H1 (cell line): ENCODE measurements around the gene TMTC2. TPM values are rescaled to one million over a fixed set of nuclear protein-coding genes. Genes with fewer than 3 reads are reported as not detected.
"Not testable (repeated sequence)": the region's sequence is repeated elsewhere in the genome, so short reads cannot be mapped to it uniquely, and the experiment has no call there.

ENCODE experiments used
- CTCF ChIA-PET: fragments of 300-600 bp; sonication (Branson Sonifier 250); formaldehyde crosslinking; loops from one replicate; lab custom pipeline; 2021; ENCODE audit not compliant: partially characterized antibody; lab: Charles Lee
- POLR2A ChIA-PET: fragments of 300-600 bp; sonication (Branson Sonifier 250); formaldehyde crosslinking; loops from one replicate; lab custom pipeline; 2021; ENCODE audit warnings: inconsistent platforms; ENCODE audit not compliant: partially characterized antibody; lab: Charles Lee
- DNase-seq, 2 experiments: peaks; one replicate each; pipeline versions ENCODE4 v3.0.0 to v3.0.0-alpha.2; 2010 to 2022; ENCODE audit warnings: low spot score in 2 of 2, low read depth in 1 of 2, mixed read lengths in 1 of 2
- FAIRE-seq: peaks from 2 replicates; lab custom pipeline; 2011; peaks lifted over from hg19 to GRCh38; lab: Jason Lieb, UNC
- H2AFZ ChIP-seq: 2 replicates; pipeline ENCODE4 v1.8.1; 2012; ENCODE audit warnings: low read length, inconsistent platforms
- H2AK5ac ChIP-seq: 2 replicates; pipeline ENCODE4 v1.6.1; 2013; ENCODE audit warnings: low read depth, low read length
- H2BK120ac ChIP-seq: replicated peaks from 2 replicates; pipeline ENCODE3; 2013; ENCODE audit warnings: low read depth, low read length, inconsistent platforms
- H2BK12ac ChIP-seq: 2 replicates; pipeline ENCODE4 v1.6.1; 2013; ENCODE audit warnings: low read depth, low read length
- H2BK15ac ChIP-seq: 2 replicates; pipeline ENCODE4 v1.6.1; 2013; ENCODE audit warnings: low read length
- H2BK20ac ChIP-seq: 2 replicates; pipeline ENCODE4 v1.6.1; 2013; ENCODE audit warnings: low read length
- H2BK5ac ChIP-seq: 2 replicates; pipeline ENCODE4 v1.6.1; 2013; ENCODE audit warnings: low read depth, low read length
- H3K14ac ChIP-seq: 2 replicates; pipeline ENCODE4 v1.6.1; 2013; ENCODE audit warnings: inconsistent platforms; ENCODE audit not compliant: insufficient read length
- H3K18ac ChIP-seq: 2 replicates; pipeline ENCODE4 v1.6.1; 2013; ENCODE audit warnings: low read length; ENCODE audit errors: extremely low read depth
- H3K23ac ChIP-seq: 2 replicates; pipeline ENCODE4 v1.6.1; 2013; ENCODE audit warnings: inconsistent platforms; ENCODE audit not compliant: insufficient read length
- H3K23me2 ChIP-seq: 2 replicates; pipeline ENCODE4 v1.6.1; 2013; ENCODE audit warnings: low read depth, low read length
- H3K27ac ChIP-seq: 2 replicates; pipeline ENCODE4 v1.6.1; 2011; ENCODE audit warnings: low read depth, low read length, inconsistent platforms
- H3K27me3 ChIP-seq, 4 experiments: replicated peaks in 1 of 4; 1 replicate in 1 of 4; 2 replicates in 3 of 4; pipeline versions ENCODE4 v1.6.1 to v1.8.1; 2011 to 2013; ENCODE audit warnings: low read length in 3 of 4, mild to moderate bottlenecking in 3 of 4, inconsistent platforms in 2 of 4, mixed read lengths in 2 of 4, moderate library complexity in 1 of 4; ENCODE audit not compliant: control insufficient read depth in 3 of 4, insufficient read depth in 3 of 4; ENCODE audit errors: extremely low read depth in 1 of 4
- H3K36me3 ChIP-seq, 4 experiments: 2 replicates each; pipeline versions ENCODE4 v1.6.1 to v1.8.1; 2011 to 2013; ENCODE audit warnings: mild to moderate bottlenecking in 4 of 4, low read length in 3 of 4, moderate library complexity in 2 of 4, control low read depth in 1 of 4, inconsistent platforms in 1 of 4; ENCODE audit not compliant: insufficient read depth in 4 of 4, control insufficient read depth in 2 of 4
- H3K4ac ChIP-seq: replicated peaks from 2 replicates; pipeline ENCODE3; 2013; ENCODE audit warnings: low read length, low read depth, mixed read lengths, inconsistent platforms; ENCODE audit not compliant: insufficient read length
- H3K4me1 ChIP-seq, 4 experiments: replicated peaks in 1 of 4; 1 replicate in 1 of 4; 2 replicates in 3 of 4; pipeline versions ENCODE4 v1.6.1 to v1.8.1; 2011 to 2013; ENCODE audit warnings: low read length in 3 of 4, inconsistent platforms in 2 of 4, mixed read lengths in 1 of 4; ENCODE audit not compliant: insufficient read depth in 4 of 4, control insufficient read depth in 3 of 4
- H3K4me2 ChIP-seq, 2 experiments: 2 replicates each; pipeline versions ENCODE4 v1.6.1 to v1.8.1; 2011 to 2013; ENCODE audit warnings: low read depth in 2 of 2, low read length in 2 of 2, control low read depth in 1 of 2, inconsistent platforms in 1 of 2, mild to moderate bottlenecking in 1 of 2; ENCODE audit not compliant: insufficient read depth in 1 of 2
- H3K4me3 ChIP-seq, 4 experiments: fragments of 200-600, 300-600 bp in 1 of 4; sonication (generic), shearing (Covaris generic), sonication (Bioruptor Twin) in 1 of 4; 2 replicates each; pipeline versions ENCODE4 v1.5.1 to v1.8.1; 2011 to 2016; ENCODE audit warnings: low read length in 4 of 4, low read depth in 3 of 4, control low read depth in 2 of 4, inconsistent platforms in 2 of 4, mild to moderate bottlenecking in 2 of 4, mixed read lengths in 1 of 4, moderate library complexity in 1 of 4; ENCODE audit not compliant: insufficient read depth in 2 of 4; ENCODE audit errors: extremely low read depth in 1 of 4
- H3K56ac ChIP-seq: replicated peaks from 2 replicates; pipeline ENCODE3; 2013; ENCODE audit warnings: low read depth, mild to moderate bottlenecking, mixed read lengths, low read length, inconsistent platforms; ENCODE audit not compliant: insufficient read length
- H3K79me1 ChIP-seq: 2 replicates; pipeline ENCODE4 v1.6.1; 2013; ENCODE audit warnings: low read depth, low read length, control low read depth
- H3K79me2 ChIP-seq, 2 experiments: 2 replicates each; pipeline versions ENCODE4 v1.6.1 to v1.8.1; 2012 to 2013; ENCODE audit warnings: low read length in 2 of 2, mild to moderate bottlenecking in 2 of 2, inconsistent platforms in 1 of 2; ENCODE audit not compliant: insufficient read depth in 2 of 2, control insufficient read depth in 1 of 2
- H3K9ac ChIP-seq, 4 experiments: replicated peaks in 1 of 4; 1 replicate in 1 of 4; 2 replicates in 3 of 4; pipeline versions ENCODE4 v1.6.1 to v1.8.1; 2011 to 2013; ENCODE audit warnings: low read depth in 3 of 4, low read length in 3 of 4, control low read depth in 2 of 4, mild to moderate bottlenecking in 2 of 4, moderate library complexity in 2 of 4, inconsistent platforms in 1 of 4; ENCODE audit errors: extremely low read depth in 1 of 4
- H3K9me3 ChIP-seq, 2 experiments: 2 replicates each; pipeline versions ENCODE4 v1.6.1 to v1.8.1; 2012 to 2013; ENCODE audit warnings: mild to moderate bottlenecking in 2 of 2, moderate library complexity in 2 of 2, control low read depth in 1 of 2, inconsistent platforms in 1 of 2, low read depth in 1 of 2, low read length in 1 of 2, mixed read lengths in 1 of 2; ENCODE audit not compliant: insufficient read depth in 2 of 2
- H4K20me1 ChIP-seq, 2 experiments: replicated peaks in 1 of 2; 2 replicates each; pipeline versions ENCODE3 to v1.8.1; 2011 to 2013; ENCODE audit warnings: inconsistent platforms in 2 of 2, low read length in 2 of 2, mild to moderate bottlenecking in 1 of 2; ENCODE audit not compliant: insufficient read depth in 2 of 2, control insufficient read depth in 1 of 2
- H4K5ac ChIP-seq: 2 replicates; pipeline ENCODE4 v1.6.1; 2013; ENCODE audit warnings: low read length, low read depth, mixed read lengths, inconsistent platforms; ENCODE audit not compliant: insufficient read length
- H4K8ac ChIP-seq: 2 replicates; pipeline ENCODE4 v1.8.0; 2013; ENCODE audit warnings: mild to moderate bottlenecking, moderate library complexity, low read length, inconsistent platforms; ENCODE audit not compliant: insufficient read depth; ENCODE audit errors: extremely low read depth
- H4K91ac ChIP-seq: replicated peaks from 2 replicates; pipeline ENCODE3; 2013; ENCODE audit warnings: low read length, mixed read lengths, inconsistent platforms; ENCODE audit not compliant: insufficient read length
- BCL11A ChIP-seq, 2 experiments: IDR thresholded peaks; one replicate each; pipeline ENCODE4 v1.6.1; 2011; ENCODE audit warnings: low read depth in 2 of 2, low read length in 2 of 2, mild to moderate bottlenecking in 2 of 2
- FOSL1 ChIP-seq: IDR thresholded peaks from 2 replicates; pipeline ENCODE4 v1.6.1; 2011; ENCODE audit warnings: mild to moderate bottlenecking, low read depth, low read length, moderate library complexity; ENCODE audit not compliant: insufficient read depth
- WGBS, 2 experiments: shearing (Covaris generic) in 1 of 2; methylation state at CpG; one replicate each; pipeline versions ENCODE4 v1.1.6 to v1.1.7; 2013 to 2015; ENCODE audit warnings: low lambda C conversion rate in 2 of 2, mixed read lengths in 2 of 2, inconsistent platforms in 1 of 2, low coverage in 1 of 2, missing lambda C conversion rate in 1 of 2; ENCODE audit not compliant: insufficient replicate concordance in 2 of 2, insufficient coverage in 1 of 2, insufficient read length in 1 of 2; ENCODE audit errors: extremely low coverage in 1 of 2, missing lambda C conversion rate in 1 of 2; 5-methylcytosine and 5-hydroxymethylcytosine counted together
- polyA plus RNA-seq, 7 experiments: library from polyadenylated mRNA; depleted of rRNA in 3 of 7; stranded (reverse) in 5 of 7; unstranded in 2 of 7; fragments of >200 nt in 5 of 7; fragments of 200-250 nt in 2 of 7; gene quantifications; 1 replicate in 5 of 7; 2 replicates in 1 of 7; 4 replicates in 1 of 7; pipeline versions ENCODE4 v1.2.1 to v1.2.3, GENCODE V29; 2011 to 2013; ENCODE audit warnings: missing spikeins in 2 of 7, mixed read lengths in 2 of 7
- total RNA-seq: library from RNA; stranded (reverse); fragmentation: NEBNext Ultra II Directional; extraction: Animal tissue kit (Norgen Biotek cat#: 25700); gene quantifications from 2 replicates; pipeline ENCODE4 v1.2.1, GENCODE V29; 2021

Gene TMTC2
- total and polyA plus RNA-seq, 2 of the 8 experiments (the other 6 are each of a cell fraction or from before 2014, with no cell fraction given), result 2.3 to 3.9 TPM

GRCh38 chr12:82842480-82842879 is 155.8 kb downstream of the TMTC2 start (continued):
- no peak for TF ChIP-seq FOSL1
- TF ChIP-seq BCL11A (IDR thresholded peaks at IDR 0.05; ENCODE audit: low read depth in 2 of 2, low read length in 2 of 2), result no peak

DNA sequence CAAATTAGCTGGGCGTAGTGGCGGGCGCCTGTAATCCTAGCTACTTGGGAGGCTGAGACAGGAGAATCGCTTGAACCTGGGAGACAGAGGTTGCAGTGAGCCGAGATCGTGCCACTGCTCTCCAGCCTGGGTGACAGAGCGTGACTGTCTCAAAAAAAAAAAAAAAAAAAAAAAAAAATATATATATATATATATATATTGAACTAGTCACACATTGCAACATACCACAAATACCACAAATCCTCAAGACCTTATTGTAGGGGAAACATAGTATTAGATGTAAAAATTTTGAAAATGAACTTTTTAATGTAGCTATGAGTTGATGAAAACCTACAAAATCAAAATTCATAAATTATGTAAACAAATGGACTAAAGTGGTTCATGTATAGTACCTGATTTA is 158.4 kb downstream of the TMTC2 start:
- H3K23ac ChIP-seq, H2AFZ ChIP-seq, H3K79me1 ChIP-seq, H3K23me2 ChIP-seq, H3K4me3 ChIP-seq, H2BK12ac ChIP-seq, H3K27ac ChIP-seq, H2BK15ac ChIP-seq, DNase-seq, FAIRE-seq, H2BK120ac ChIP-seq, H3K36me3 ChIP-seq, H3K14ac ChIP-seq, H4K8ac ChIP-seq, H3K9ac ChIP-seq, H2BK20ac ChIP-seq, H4K91ac ChIP-seq, H2BK5ac ChIP-seq, H3K27me3 ChIP-seq, H3K4me2 ChIP-seq, H3K79me2 ChIP-seq, H3K9me3 ChIP-seq, H3K56ac ChIP-seq, POLR2A ChIA-PET, H2AK5ac ChIP-seq, H4K5ac ChIP-seq, H3K18ac ChIP-seq, H3K4ac ChIP-seq, H4K20me1 ChIP-seq: not testable (repeated sequence)
- 80% methylated on average over 5 of the region's 7 CpGs; no CpG with 5 or more reads in 1 of the 2 experiments for WGBS, 2 experiments
- H3K4me1 ChIP-seq, result peaks cover 0 to 15% (median 1%) of the 10 kb centered on the region in 4 experiments; a peak in 2 of 7 replicates
- CTCF ChIA-PET, result interaction anchor here (0.7 to 1.2 kb wide), 2 partner anchors 13 to 1201 kb away, joined by 3 to 4 read pairs; no protein-coding TSS in a partner anchor
